ENCODE measurements around the gene OR5B2.

DNA sequence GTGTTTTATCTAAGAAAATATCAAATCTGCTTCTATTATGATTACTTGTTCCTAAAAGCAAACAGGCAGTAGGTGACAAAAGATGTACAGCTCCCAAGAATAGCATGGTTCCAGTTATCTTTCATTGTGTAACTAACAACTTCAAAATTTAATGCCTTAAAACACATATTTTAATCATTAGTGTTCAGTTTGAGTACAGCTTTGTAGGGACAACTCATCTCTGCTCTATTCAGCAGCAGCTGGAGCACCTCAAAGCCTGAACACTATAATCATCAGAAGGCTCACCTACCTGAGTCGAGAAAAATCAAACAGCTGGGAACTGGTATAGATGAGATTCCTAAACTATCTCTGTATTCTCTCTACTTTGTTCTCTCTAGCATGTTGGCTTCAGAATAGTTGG lies 38.4 kb upstream of the OR5B2 start:
- TF ChIP-seq, protein P1, sequence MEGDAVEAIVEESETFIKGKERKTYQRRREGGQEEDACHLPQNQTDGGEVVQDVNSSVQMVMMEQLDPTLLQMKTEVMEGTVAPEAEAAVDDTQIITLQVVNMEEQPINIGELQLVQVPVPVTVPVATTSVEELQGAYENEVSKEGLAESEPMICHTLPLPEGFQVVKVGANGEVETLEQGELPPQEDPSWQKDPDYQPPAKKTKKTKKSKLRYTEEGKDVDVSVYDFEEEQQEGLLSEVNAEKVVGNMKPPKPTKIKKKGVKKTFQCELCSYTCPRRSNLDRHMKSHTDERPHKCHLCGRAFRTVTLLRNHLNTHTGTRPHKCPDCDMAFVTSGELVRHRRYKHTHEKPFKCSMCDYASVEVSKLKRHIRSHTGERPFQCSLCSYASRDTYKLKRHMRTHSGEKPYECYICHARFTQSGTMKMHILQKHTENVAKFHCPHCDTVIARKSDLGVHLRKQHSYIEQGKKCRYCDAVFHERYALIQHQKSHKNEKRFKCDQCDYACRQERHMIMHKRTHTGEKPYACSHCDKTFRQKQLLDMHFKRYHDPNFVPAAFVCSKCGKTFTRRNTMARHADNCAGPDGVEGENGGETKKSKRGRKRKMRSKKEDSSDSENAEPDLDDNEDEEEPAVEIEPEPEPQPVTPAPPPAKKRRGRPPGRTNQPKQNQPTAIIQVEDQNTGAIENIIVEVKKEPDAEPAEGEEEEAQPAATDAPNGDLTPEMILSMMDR (IDR thresholded peaks at IDR 0.05), result no peak
- no peak for TF ChIP-seq POLR2A (IDR thresholded peaks at IDR 0.05)

Data from sigmoid colon (tissue), 3 donors.